SK-N-SH (cell line): ENCODE data around the gene STRADA. TPM values are rescaled to one million over a fixed set of nuclear protein-coding genes. Genes with fewer than 3 reads are reported as not detected.

Source experiments
- CTCF ChIA-PET: fragments of 300-600, 350-600 bp; formaldehyde crosslinking; extraction: SDS; loops from one replicate; lab custom pipeline; 2021; lab: Yijun Ruan, JAX
- POLR2A ChIA-PET: fragments of 350-600 bp; sonication (Branson Sonifier 250); formaldehyde crosslinking; extraction: SDS; loops from one replicate; lab custom pipeline; 2020; ENCODE audit warnings: antibody characterized with exemption, inconsistent platforms; lab: Yijun Ruan, JAX
- DNase-seq: peaks from one replicate; pipeline ENCODE4 v3.0.0; 2012
- H2AFZ ChIP-seq: fragments of 200-600 bp; sonication (generic); 2 replicates; pipeline ENCODE4 v1.8.1; 2016; ENCODE audit warnings: antibody characterized with exemption, mild to moderate bottlenecking, low read depth
- H3F3A ChIP-seq: fragments of 200-600 bp; sonication (generic); replicated peaks from 2 replicates; pipeline ENCODE3; 2016; ENCODE audit warnings: antibody characterized with exemption, mild to moderate bottlenecking; ENCODE audit not compliant: insufficient read depth
- H3K27ac ChIP-seq, 2 experiments: fragments of 200-500 bp in 1 of 2; fragments of 200-600 bp in 1 of 2; sonication (Bioruptor generic) in 1 of 2; sonication (generic), shearing (Covaris generic) in 1 of 2; 2 replicates each; pipeline versions ENCODE4 v1.5.1 to v1.6.1; 2014 to 2016; ENCODE audit warnings: low read depth in 2 of 2, inconsistent platforms in 1 of 2, low read length in 1 of 2, mild to moderate bottlenecking in 1 of 2, mixed read lengths in 1 of 2
- H3K27me3 ChIP-seq: fragments of 200-600 bp; sonication (generic), shearing (Covaris generic); 2 replicates; pipeline ENCODE4 v1.6.1; 2016; ENCODE audit warnings: mixed run types; ENCODE audit not compliant: insufficient read depth
- H3K36me3 ChIP-seq, 2 experiments: fragments of 200-500 bp in 1 of 2; fragments of 200-600 bp in 1 of 2; sonication (Bioruptor generic) in 1 of 2; sonication (generic) in 1 of 2; replicated peaks in 1 of 2; 2 replicates each; pipeline versions ENCODE3 to v1.5.1; 2014 to 2016; ENCODE audit warnings: low read length in 1 of 2, mild to moderate bottlenecking in 1 of 2; ENCODE audit not compliant: insufficient read depth in 2 of 2, control insufficient read depth in 1 of 2
- H3K4me1 ChIP-seq, 2 experiments: fragments of 200-500 bp in 1 of 2; fragments of 200-600 bp in 1 of 2; sonication (Bioruptor generic) in 1 of 2; sonication (generic), shearing (Covaris generic) in 1 of 2; 2 replicates each; pipeline versions ENCODE4 v1.5.1 to v1.6.1; 2014 to 2016; ENCODE audit warnings: low read depth in 1 of 2, low read length in 1 of 2, mixed run types in 1 of 2; ENCODE audit not compliant: insufficient read depth in 2 of 2, control insufficient read depth in 1 of 2
- H3K4me2 ChIP-seq: fragments of 200-600 bp; sonication (generic), shearing (Covaris generic); 2 replicates; pipeline ENCODE4 v1.6.1; 2017; ENCODE audit warnings: mixed run types
- H3K4me3 ChIP-seq, 2 experiments: fragments of 200-500 bp in 1 of 2; fragments of 200-600 bp in 1 of 2; sonication (Bioruptor generic) in 1 of 2; sonication (generic), shearing (Covaris generic) in 1 of 2; 2 replicates each; pipeline versions ENCODE4 v1.5.1 to v1.8.1; 2014 to 2016; ENCODE audit warnings: low read depth in 2 of 2, inconsistent platforms in 1 of 2, low read length in 1 of 2, mild to moderate bottlenecking in 1 of 2, mixed read lengths in 1 of 2, moderate library complexity in 1 of 2
- H3K79me2 ChIP-seq: fragments of 200-600 bp; sonication (generic); 2 replicates; pipeline ENCODE4 v1.8.1; 2017; ENCODE audit warnings: mild to moderate bottlenecking; ENCODE audit not compliant: insufficient read depth
- H3K9ac ChIP-seq: fragments of 200-600 bp; sonication (generic); 2 replicates; pipeline ENCODE4 v1.6.1; 2017; ENCODE audit warnings: mixed run types
- H3K9me2 ChIP-seq: fragments of 200-600 bp; sonication (generic); 2 replicates; pipeline ENCODE4 v1.6.1; 2017; ENCODE audit warnings: mixed run types
- H3K9me3 ChIP-seq: fragments of 200-600 bp; sonication (generic); 2 replicates; pipeline ENCODE4 v1.6.1; 2017; ENCODE audit warnings: mixed run types, mild to moderate bottlenecking, moderate library complexity
- H4K20me1 ChIP-seq: fragments of 200-600 bp; sonication (generic); 2 replicates; pipeline ENCODE4 v1.6.1; 2017; ENCODE audit warnings: mild to moderate bottlenecking, mixed run types; ENCODE audit not compliant: insufficient read depth
- CHD2 ChIP-seq: fragments of 150-350 bp; IDR thresholded peaks from 2 replicates; pipeline ENCODE4 v1.6.1; 2018; ENCODE audit warnings: low read length; ENCODE audit not compliant: partially characterized antibody
- ELF1 ChIP-seq: IDR thresholded peaks from 2 replicates; pipeline ENCODE4 v1.4.0; 2012
- FOXJ3 ChIP-seq: sonication (generic); formaldehyde crosslinking; IDR thresholded peaks from 2 replicates; pipeline ENCODE4 v1.5.1; 2020; ENCODE audit warnings: mild to moderate bottlenecking, missing genetic modification reagents
- GATA2 ChIP-seq: sonication (generic); formaldehyde crosslinking; IDR thresholded peaks from 2 replicates; pipeline ENCODE4 v1.5.0; 2020; ENCODE audit warnings: mild to moderate bottlenecking, missing genetic modification reagents
- IRF3 ChIP-seq: fragments of 150-350 bp; IDR thresholded peaks from 2 replicates; pipeline ENCODE4 v1.6.1; 2016; ENCODE audit warnings: mild to moderate bottlenecking, low read depth, low read length
- JUND ChIP-seq: IDR thresholded peaks from 2 replicates; pipeline ENCODE4 v1.4.0; 2012
- MAX ChIP-seq: IDR thresholded peaks from 2 replicates; pipeline ENCODE4 v1.4.0; 2012; ENCODE audit warnings: low read depth
- MEF2A ChIP-seq: IDR thresholded peaks from 2 replicates; pipeline ENCODE4 v1.4.0; 2012; ENCODE audit warnings: low read depth, borderline replicate concordance
- PBX3 ChIP-seq: IDR thresholded peaks from 2 replicates; pipeline ENCODE4; 2012
- RAD21 ChIP-seq: IDR thresholded peaks from 2 replicates; pipeline ENCODE4 v1.6.1; 2012; ENCODE audit warnings: mild to moderate bottlenecking, low read length
- REST ChIP-seq: IDR thresholded peaks from 2 replicates; pipeline ENCODE4 v1.6.1; 2012; ENCODE audit warnings: mild to moderate bottlenecking, low read depth, low read length, moderate library complexity
- RFX5 ChIP-seq: IDR thresholded peaks from 2 replicates; pipeline ENCODE4 v1.6.1; 2012; ENCODE audit warnings: mild to moderate bottlenecking, improper control_type of control experiment, low read length
- TAF1 ChIP-seq: IDR thresholded peaks from 2 replicates; pipeline ENCODE4 v1.6.1; 2012; ENCODE audit warnings: low read depth, mild to moderate bottlenecking, low read length, moderate library complexity, borderline replicate concordance
- TEAD4 ChIP-seq: IDR thresholded peaks from 2 replicates; pipeline ENCODE4 v1.4.0; 2012; ENCODE audit warnings: mild to moderate bottlenecking, borderline replicate concordance; ENCODE audit not compliant: insufficient read depth
- WGBS: methylation state at CpG from one replicate; pipeline ENCODE4 v1.1.6; 2017; ENCODE audit warnings: low lambda C conversion rate; 5-methylcytosine and 5-hydroxymethylcytosine counted together
- polyA plus RNA-seq, 3 experiments: library from polyadenylated mRNA; depleted of rRNA; stranded (reverse); fragments of >200 nt; gene quantifications; 2 replicates each; pipeline ENCODE4 v1.2.3, GENCODE V29; 2012

Gene STRADA
- polyA plus RNA-seq, 1 of the 3 experiments (the other 2 are of a cell fraction) = 37.3 TPM

- POLR2A ChIA-PET = interaction anchor here (1.3 kb wide), 1 partner anchor 12 kb away, joined by 3 read pairs; no protein-coding TSS in a partner anchor
- Histone ChIP-seq H3K27me3 (no peaks in the 10 kb centered on the region), H4K20me1 (no peaks in the 10 kb centered on the region), H3K9me3 (no peaks in the 10 kb centered on the region), H3K27ac (no peak overlapping the region), H3K4me2 (no peak overlapping the region), H3K9ac (no peak overlapping the region), H3F3A (no peaks in the 10 kb centered on the region), H3K79me2 (no peaks in the 10 kb centered on the region), H3K4me1 (peaks cover 0 to 7% of the 10 kb centered on the region in 2 experiments; a peak in 2 of 4 replicates), H3K36me3 (peaks cover 55% of the 10 kb centered on the region in 2 experiments), H3K9me2 (no peaks in the 10 kb centered on the region), H2AFZ (no peak overlapping the region), H3K4me3 (no peak overlapping the region)
- TF ChIP-seq RFX5 (no peak), JUND (no peak), CHD2 (no peak), MEF2A (no peak), TAF1 (no peak), FOXJ3 (CRISPR knock-in tag) (no peak), REST (no peak), TEAD4 (no peak), IRF3 (no peak), RAD21 (no peak), ELF1 (no peak), PBX3 (no peak), GATA2 (CRISPR knock-in tag) (no peak), MAX (no peak)
- CTCF ChIA-PET = interaction anchor here (1.1 to 17.5 kb wide), 4 partner anchors 6 to 260 kb away, joined by 3 to 233 read pairs (median 120); no protein-coding TSS in a partner anchor
- WGBS = 89% methylated on average over 3 of the region's 3 CpGs
- DNase-seq = no peak
Measured at GRCh38 chr17:63686138-63686685, 55.4 kb downstream of the STRADA start.
